GM12873 (cell line): ENCODE data around the gene NOTUM.

ENCODE experiments used
- CTCF ChIP-seq: IDR thresholded peaks from 2 replicates; pipeline ENCODE4 v1.5.1; 2012; ENCODE audit warnings: low read depth, mild to moderate bottlenecking, moderate library complexity, low read length, control low read depth; ENCODE audit not compliant: insufficient read depth; ENCODE audit errors: missing control alignments

NOTUM gene

DNA sequence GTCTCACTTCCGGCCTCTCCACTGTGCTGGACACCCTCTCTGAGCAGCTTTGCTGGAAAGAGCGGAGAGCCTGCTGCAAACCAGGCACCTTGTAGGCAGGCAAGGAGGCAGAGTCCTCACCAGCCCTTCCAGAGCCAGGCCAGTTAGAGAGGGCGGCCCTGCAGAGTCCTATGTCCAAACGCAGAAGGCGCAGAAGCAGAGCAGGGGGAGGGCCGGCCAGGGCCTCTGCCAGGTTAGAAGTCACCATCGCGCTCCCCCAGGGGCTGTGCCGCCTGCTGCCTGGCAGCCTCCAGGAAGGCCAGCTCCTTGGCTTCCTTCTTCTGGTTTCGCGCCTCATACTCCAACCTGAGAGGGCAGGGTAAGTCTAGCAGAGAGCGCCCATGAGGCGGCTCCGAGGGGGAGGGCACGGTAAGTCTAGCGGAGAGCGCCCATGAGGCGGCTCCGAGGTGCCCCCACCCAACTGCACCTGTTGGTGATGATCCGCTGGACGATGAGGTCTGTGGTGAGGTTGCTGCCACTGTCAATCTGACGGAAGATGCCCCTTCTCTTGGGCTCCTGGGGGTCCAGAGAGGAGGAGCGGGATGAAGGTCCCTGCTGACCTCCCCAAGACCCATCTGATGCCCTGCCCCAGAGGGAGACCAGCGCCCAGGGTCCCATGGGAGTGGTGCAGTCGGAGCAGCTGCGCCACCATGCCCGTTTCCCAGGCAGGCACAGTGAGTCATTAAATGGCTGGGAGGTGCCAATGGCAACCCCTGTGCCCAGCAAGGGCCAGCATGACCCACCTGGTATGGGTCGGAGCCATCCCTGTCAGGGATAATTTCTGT lies 56.2 kb downstream of the NOTUM start:
- no peak for TF ChIP-seq CTCF

GRCh38 chr17:81903896-81904599 lies 56.9 kb downstream of the NOTUM start:
- no peak for TF ChIP-seq CTCF

DNA sequence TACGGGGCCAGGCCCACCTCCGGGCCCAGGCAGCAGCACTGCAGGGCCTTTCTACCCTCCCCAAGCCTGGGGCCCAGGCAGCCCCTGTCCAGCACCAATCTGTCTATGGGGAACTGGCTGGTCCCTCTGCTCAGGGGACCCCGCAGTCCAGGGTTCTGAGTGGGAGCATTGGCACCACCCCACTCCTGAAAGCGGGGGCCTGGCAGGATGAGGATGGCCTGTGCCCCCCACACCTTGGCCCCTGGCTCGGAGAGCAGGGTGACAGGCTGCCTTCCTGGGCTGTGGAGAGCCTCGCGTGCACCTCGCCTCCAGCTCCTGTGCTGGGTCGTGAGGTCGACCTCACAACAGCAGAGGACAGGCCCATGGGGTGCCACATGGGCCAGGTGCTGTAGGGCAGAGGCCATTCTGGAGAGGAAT lies 57.6 kb downstream of the NOTUM start:
- no peak for TF ChIP-seq CTCF

DNA sequence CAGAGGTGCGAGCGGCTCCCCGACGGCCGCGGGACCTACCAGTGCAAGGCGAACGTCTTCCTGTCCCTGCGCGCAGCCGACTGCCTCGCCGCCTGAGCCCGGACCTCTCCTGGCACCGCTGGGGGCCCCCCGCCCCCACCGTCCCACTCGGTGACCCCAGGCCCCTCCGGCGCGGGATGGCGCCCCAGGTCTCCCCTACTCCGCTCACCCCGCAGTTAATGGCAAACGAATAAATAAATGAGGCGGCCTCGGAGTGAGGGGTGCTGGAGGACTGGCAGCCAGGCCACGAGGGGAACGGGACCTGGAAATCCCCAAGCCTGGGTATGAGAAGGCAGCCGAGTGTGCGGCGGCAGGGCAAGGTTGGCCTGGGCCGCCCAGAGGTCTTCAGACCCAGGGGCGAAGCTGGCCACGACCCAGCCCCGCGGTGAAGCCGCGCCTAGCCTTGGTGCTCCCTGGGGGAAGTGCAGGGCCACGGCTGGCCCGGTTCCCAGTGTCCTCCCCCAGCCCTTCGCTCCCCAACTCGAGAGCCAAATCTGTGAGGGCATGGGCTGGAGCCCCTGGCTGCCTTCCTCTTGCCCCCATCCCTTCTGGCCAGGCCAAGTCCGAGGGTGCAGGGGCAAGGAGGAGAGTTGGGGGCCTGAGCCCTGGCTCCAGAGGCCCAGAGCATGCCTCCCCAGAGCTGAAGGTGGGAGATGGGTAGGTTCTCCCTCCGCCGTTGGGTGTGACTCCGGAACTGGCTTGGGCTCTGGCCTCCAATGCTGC lies 58.2 kb downstream of the NOTUM start:
- no peak for TF ChIP-seq CTCF
